HG02623 (cell line): Measurements from ENCODE around the gene PIK3R1.
"Not testable (repeated sequence)": the region's sequence is repeated elsewhere in the genome, so short reads cannot be mapped to it uniquely, and the experiment has no call there.

ENCODE experiments used
- ATAC-seq: cut with Tn5 transposase; IDR thresholded peaks from one replicate; pipeline ENCODE4 v1.9.1; 2021; ENCODE audit warnings: moderate library complexity; ENCODE audit not compliant: unreplicated experiment

The PIK3R1 gene

GRCh38 chr5:68225188-68225910, 9.8 kb downstream of the PIK3R1 start:
- ATAC-seq: no peak

- ATAC-seq: no peak
These were observed 10.5 kb downstream of the PIK3R1 start for GRCh38 chr5:68225911-68226545.

- no peak for ATAC-seq
These were observed 11.1 kb downstream of the PIK3R1 start for GRCh38 chr5:68226546-68227073.

GRCh38 chr5:68227532-68228160, 12.1 kb downstream of the PIK3R1 start:
- no peak for ATAC-seq

- ATAC-seq: no peak
These were observed 13.9 kb downstream of the PIK3R1 start for GRCh38 chr5:68229416-68229815.

- no peak for ATAC-seq
These were observed 14.7 kb downstream of the PIK3R1 start for GRCh38 chr5:68230285-68230684.

- no peak for ATAC-seq
These were observed 16.0 kb downstream of the PIK3R1 start for GRCh38 chr5:68231414-68232076.

GRCh38 chr5:68232277-68232676, 16.7 kb downstream of the PIK3R1 start:
- ATAC-seq: no peak

GRCh38 chr5:68233075-68233474, 17.5 kb downstream of the PIK3R1 start:
- no peak for ATAC-seq

GRCh38 chr5:68235229-68235628, 19.7 kb downstream of the PIK3R1 start:
- not testable (repeated sequence) for ATAC-seq

GRCh38 chr5:68237715-68238114, 22.2 kb downstream of the PIK3R1 start:
- no peak for ATAC-seq

GRCh38 chr5:68239487-68239886, 23.9 kb downstream of the PIK3R1 start:
- peak; percentile 85 for ATAC-seq

GRCh38 chr5:68240202-68240601, 24.6 kb downstream of the PIK3R1 start:
- ATAC-seq: peak; percentile 60

GRCh38 chr5:68240771-68241170, 25.2 kb downstream of the PIK3R1 start:
- no peak for ATAC-seq

- ATAC-seq: no peak
These were observed 27.2 kb downstream of the PIK3R1 start for GRCh38 chr5:68242743-68243142.

- no peak for ATAC-seq
These were observed 27.7 kb downstream of the PIK3R1 start for GRCh38 chr5:68243251-68243650.

GRCh38 chr5:68243681-68244080, 28.1 kb downstream of the PIK3R1 start:
- no peak for ATAC-seq

- no peak for ATAC-seq
These were observed 29.8 kb downstream of the PIK3R1 start for GRCh38 chr5:68245319-68245718.

- no peak for ATAC-seq
These were observed 31.2 kb downstream of the PIK3R1 start for GRCh38 chr5:68246802-68247201.

GRCh38 chr5:68247627-68248026, 32.1 kb downstream of the PIK3R1 start:
- no peak for ATAC-seq

- no peak for ATAC-seq
These were observed 33.3 kb downstream of the PIK3R1 start for GRCh38 chr5:68248896-68249295.
